SK-N-MC (cell line): ENCODE data around the gene ERP44.

ENCODE experiments used
- EZH2 ChIP-seq: fragments of 200-600 bp; sonication (generic); IDR thresholded peaks from one replicate; pipeline ENCODE4 v1.6.1; 2017; ENCODE audit warnings: antibody characterized with exemption
- FOXP2 ChIP-seq: optimal IDR thresholded peaks from 2 replicates; pipeline ENCODE3; 2011; ENCODE audit warnings: mild to moderate bottlenecking, moderate library complexity; ENCODE audit not compliant: insufficient read depth; ENCODE audit errors: extremely low read length, control extremely low read depth
- POLR2AphosphoS5 ChIP-seq: IDR thresholded peaks from 2 replicates; pipeline ENCODE4 v1.6.1; 2012; ENCODE audit warnings: mild to moderate bottlenecking, low read depth, low read length, borderline replicate concordance

DNA sequence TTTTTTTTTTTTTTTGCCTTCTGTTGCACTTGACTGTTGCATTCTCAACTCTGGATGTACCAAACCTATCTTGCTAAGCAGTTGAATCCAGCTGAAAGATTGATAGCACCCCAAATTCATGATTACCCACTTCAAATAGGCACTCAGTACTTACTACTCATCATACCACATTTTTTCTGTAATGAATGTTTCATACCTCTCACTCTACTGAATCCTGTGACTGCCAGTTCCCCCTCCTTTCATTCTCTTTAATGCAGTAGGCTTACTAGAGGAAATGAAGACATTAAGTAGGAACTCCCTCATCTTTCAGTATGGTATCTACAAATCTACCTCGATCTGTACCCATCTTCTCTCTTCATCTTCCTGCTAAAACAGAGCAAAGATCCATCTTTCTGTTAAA lies 7.1 kb upstream of the ERP44 start:
- no peak for TF ChIP-seq EZH2
- no peak for TF ChIP-seq POLR2AphosphoS5
- no peak for TF ChIP-seq FOXP2
